GM23338 (cell line): ENCODE measurements around the gene CCDC43. TPM values are rescaled to one million over a fixed set of nuclear protein-coding genes. Genes with fewer than 3 reads are reported as not detected.
A peak's percentile ranks its signal among the peaks of the same experiment; 100 is the strongest.

Source experiments
- ATAC-seq: fragments of 200-7000 bp; cut with Tn5 transposase; 3 replicates; pipeline ENCODE4 v1.9.1; 2020
- DNase-seq: peaks from one replicate; pipeline ENCODE4 v3.0.0-alpha.2; 2015; ENCODE audit warnings: low spot score
- H2AFZ ChIP-seq: fragments of 200-600 bp; sonication (generic); 2 replicates; pipeline ENCODE4 v1.8.0; 2016; ENCODE audit warnings: antibody characterized with exemption, mild to moderate bottlenecking, moderate library complexity
- H3F3A ChIP-seq: fragments of 200-600 bp; sonication (generic); replicated peaks from 2 replicates; pipeline ENCODE4 v1.8.0; 2017; ENCODE audit warnings: antibody characterized with exemption, mixed run types, low read depth
- H3K27ac ChIP-seq: fragments of 200-600 bp; sonication (generic); 2 replicates; pipeline ENCODE4 v1.6.1; 2016; ENCODE audit warnings: low read depth
- H3K27me3 ChIP-seq: fragments of 200-600 bp; sonication (generic); 2 replicates; pipeline ENCODE4 v1.8.0; 2016; ENCODE audit warnings: mild to moderate bottlenecking, mixed run types, moderate library complexity; ENCODE audit not compliant: insufficient read depth
- H3K36me3 ChIP-seq: fragments of 200-600 bp; sonication (generic); 2 replicates; pipeline ENCODE4 v1.8.0; 2016; ENCODE audit warnings: mild to moderate bottlenecking; ENCODE audit not compliant: insufficient read depth
- H3K4me1 ChIP-seq: fragments of 200-600 bp; sonication (generic); 2 replicates; pipeline ENCODE4 v1.8.0; 2016; ENCODE audit warnings: mild to moderate bottlenecking, moderate library complexity; ENCODE audit not compliant: insufficient read depth
- H3K4me2 ChIP-seq: fragments of 200-600 bp; sonication (generic); 2 replicates; pipeline ENCODE4 v1.7.1; 2017; ENCODE audit warnings: mixed run types
- H3K4me3 ChIP-seq: fragments of 200-600 bp; sonication (generic); 2 replicates; pipeline ENCODE4 v1.6.1; 2016; ENCODE audit warnings: mixed run types
- H3K79me2 ChIP-seq: fragments of 200-600 bp; sonication (generic); replicated peaks from 2 replicates; pipeline ENCODE4 v1.8.0; 2017; ENCODE audit warnings: mild to moderate bottlenecking; ENCODE audit not compliant: insufficient read depth
- H3K9me2 ChIP-seq: fragments of 200-600 bp; sonication (generic); 2 replicates; pipeline ENCODE4 v1.8.0; 2017; ENCODE audit not compliant: insufficient read depth
- H4K20me1 ChIP-seq: fragments of 200-600 bp; sonication (generic); replicated peaks from 2 replicates; pipeline ENCODE4 v1.8.0; 2017; ENCODE audit warnings: mild to moderate bottlenecking; ENCODE audit not compliant: insufficient read depth
- H3K27ac Mint-ChIP-seq: 2 replicates; pipeline ENCODE4 v1.8.0; 2020; ENCODE audit warnings: inconsistent platforms, mild to moderate bottlenecking, moderate library complexity, mixed read lengths
- H3K27me3 Mint-ChIP-seq: 3 replicates; pipeline ENCODE4 v1.8.0; 2022; ENCODE audit warnings: low read depth, mild to moderate bottlenecking, moderate library complexity, mixed read lengths, inconsistent platforms; ENCODE audit not compliant: insufficient read depth, poor library complexity
- H3K36me3 Mint-ChIP-seq: 3 replicates; pipeline ENCODE4 v1.8.0; 2021; ENCODE audit warnings: low read depth, mild to moderate bottlenecking, inconsistent platforms, moderate library complexity, mixed read lengths
- H3K4me1 Mint-ChIP-seq: 3 replicates; pipeline ENCODE4 v1.8.0; 2020; ENCODE audit warnings: mild to moderate bottlenecking, inconsistent platforms, mixed read lengths
- H3K4me3 Mint-ChIP-seq: 3 replicates; pipeline ENCODE4 v1.8.0; 2021; ENCODE audit warnings: moderate library complexity, mild to moderate bottlenecking, inconsistent platforms, mixed read lengths
- H3K9me3 Mint-ChIP-seq: 3 replicates; pipeline ENCODE4 v1.8.0; 2020; ENCODE audit warnings: moderate library complexity, mild to moderate bottlenecking, inconsistent platforms, mixed read lengths
- CREB1 ChIP-seq: fragments of 250-450 bp; sonication (Bioruptor Pico); IDR thresholded peaks from 2 replicates; pipeline ENCODE4 v1.5.0; 2020; ENCODE audit warnings: low read depth, mild to moderate bottlenecking, moderate library complexity
- ETS1 ChIP-seq: IDR thresholded peaks from 2 replicates; pipeline ENCODE4 v1.6.1; 2016; ENCODE audit warnings: antibody characterized with exemption
- EZH2 ChIP-seq: fragments of 200-600 bp; sonication (generic); IDR thresholded peaks from one replicate; pipeline ENCODE4 v1.8.0; 2017; ENCODE audit warnings: antibody characterized with exemption, mild to moderate bottlenecking, low read depth; ENCODE audit not compliant: unreplicated experiment
- EZH2phosphoT487 ChIP-seq: fragments of 200-600 bp; sonication (generic); IDR thresholded peaks from one replicate; pipeline ENCODE4 v1.8.1; 2018; ENCODE audit warnings: antibody characterized with exemption; ENCODE audit not compliant: unreplicated experiment
- JUNB ChIP-seq: IDR thresholded peaks from one replicate; pipeline ENCODE4 v1.6.1; 2016; ENCODE audit warnings: antibody characterized with exemption; ENCODE audit not compliant: unreplicated experiment
- NANOG ChIP-seq: IDR thresholded peaks from 2 replicates; pipeline ENCODE4 v1.6.1; 2016; ENCODE audit warnings: antibody characterized with exemption, borderline replicate concordance
- POLR2AphosphoS5 ChIP-seq: IDR thresholded peaks from 2 replicates; pipeline ENCODE4 v1.6.1; 2016; ENCODE audit warnings: antibody characterized with exemption, low read depth
- REST ChIP-seq: IDR thresholded peaks from one replicate; pipeline ENCODE4 v1.6.1; 2018; ENCODE audit warnings: antibody characterized with exemption; ENCODE audit not compliant: unreplicated experiment
- STAT1 ChIP-seq: IDR thresholded peaks from one replicate; pipeline ENCODE4 v1.6.1; 2016; ENCODE audit warnings: antibody characterized with exemption; ENCODE audit not compliant: unreplicated experiment
- ZNF114 ChIP-seq: fragments of 250-450 bp; sonication (Bioruptor Pico); IDR thresholded peaks from 2 replicates; pipeline ENCODE4 v1.5.0; 2020; ENCODE audit warnings: mild to moderate bottlenecking, moderate library complexity
- ZNF331 ChIP-seq: fragments of 250-450 bp; sonication (Bioruptor Pico); IDR thresholded peaks from 2 replicates; pipeline ENCODE4 v1.5.0; 2020; ENCODE audit warnings: low read depth, mild to moderate bottlenecking, moderate library complexity
- long read RNA-seq: library from polyadenylated mRNA; unstranded; transcript quantifications from one replicate; pipeline ENCODE4 v2.0.0, GENCODE V29; 2020; ENCODE audit not compliant: unreplicated experiment
- polyA plus RNA-seq: library from polyadenylated mRNA; unstranded; fragments of >200 nt; fragmentation: Nextera tagmentation; extraction: Ambion mirVana; gene quantifications from 2 replicates; pipeline ENCODE4 v1.2.1, GENCODE V29; 2016
- total RNA-seq: library from RNA; depleted of rRNA; stranded (reverse); fragments of >200 nt; shearing (Covaris generic); gene quantifications from 2 replicates; pipeline ENCODE4 v1.2.3, GENCODE V29; 2014; rRNA removed
- TF ChIP-seq, protein P1 (sequence below), 2 experiments: fragments of 200-600 bp in 1 of 2; sonication (generic) in 1 of 2; conservative IDR thresholded peaks; 2 replicates each; pipeline versions ENCODE4 v1.5.1 to v1.6.1; 2016 to 2017; ENCODE audit warnings: antibody characterized with exemption in 2 of 2, low read depth in 2 of 2, mild to moderate bottlenecking in 2 of 2, moderate library complexity in 1 of 2

Gene CCDC43
- total RNA-seq (29.8 and 35.2 TPM in 2 replicates), polyA plus RNA-seq (44.5 and 55.3 TPM in 2 replicates)
- long read RNA-seq, transcript CCDC43-201 (5 exons, 2,082 nt), result major isoform, 15 of 20 reads
- long read RNA-seq, partial matches to known transcripts, result 0 of 20 reads
- long read RNA-seq, other reads (novel, unspliced or antisense), result 3 of 20 reads

DNA sequence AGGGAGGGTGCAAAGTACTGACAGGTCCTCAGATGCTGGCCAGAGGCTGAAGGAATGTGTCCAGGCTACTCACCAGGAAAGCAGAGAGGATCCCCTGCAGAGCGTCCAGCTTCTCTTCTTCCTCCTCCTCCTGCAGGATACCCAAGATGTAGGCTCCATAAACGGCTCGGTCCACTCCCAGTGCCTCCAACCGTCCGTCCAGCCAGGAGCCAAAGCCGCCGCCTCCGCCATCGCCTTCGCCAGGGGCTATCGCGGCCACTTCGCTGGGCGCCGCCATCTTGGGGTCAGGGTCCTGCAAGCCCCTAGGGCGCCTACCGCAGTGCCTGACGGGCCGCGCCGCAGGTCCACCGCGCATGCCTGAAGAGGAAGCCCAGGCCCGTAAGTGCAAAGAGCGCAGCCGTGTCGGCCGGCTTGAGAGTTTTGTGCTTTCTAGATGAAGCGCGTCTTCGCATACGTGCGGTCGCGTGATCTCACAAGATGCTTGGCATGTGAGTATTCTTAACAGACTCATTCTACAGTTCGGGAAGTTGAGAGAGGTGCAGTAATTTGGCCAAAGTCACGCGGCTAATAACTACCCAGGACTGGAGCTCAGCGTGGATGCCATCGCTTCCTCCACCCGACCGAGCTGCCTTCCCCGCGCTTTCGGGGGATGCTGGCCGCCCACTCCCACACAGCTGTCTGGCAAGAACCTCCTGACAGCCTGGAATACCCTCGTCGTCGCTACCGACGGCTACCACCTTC lies at the start of gene CCDC43:
Gene CCDC43, minus strand, starts transcription at position 300 of the 741 bp plus-strand sequence. Its CDS starts 23 bp downstream, at position 277.
- Mint-ChIP-seq H3K36me3 (no peaks in the 10 kb centered on the region; the same call in 2 of the 3 replicates), H3K27me3 (peaks cover 9% of the 10 kb centered on the region), H3K9me3 (no peaks in the 10 kb centered on the region), H3K4me1 (peaks cover 7% of the 10 kb centered on the region), H3K4me3 (peak within 1 kb of the TSS; percentile 98), H3K27ac (peak within 1 kb of the TSS; percentile 97)
- H2AFZ ChIP-seq, result peak within 1 kb of the TSS; percentile 78
- no peaks in the 10 kb centered on the region for H3K27me3 ChIP-seq
- H3K27ac ChIP-seq, result peak within 1 kb of the TSS; percentile 90
- TF ChIP-seq ETS1, result 0 out of 2 replicates have a peak, but pooled peaks have one; percentile 51
- TF ChIP-seq EZH2phosphoT487, result no peak
- TF ChIP-seq REST, result no peak
- TF ChIP-seq JUNB, result no peak
- TF ChIP-seq EZH2, result no peak
- TF ChIP-seq POLR2AphosphoS5, result peak; percentile 96
- TF ChIP-seq ZNF114 (CRISPR knock-in tag), result no peak
- peaks cover 3% of the 10 kb centered on the region; the same call in 1 of the 2 replicates for H3K4me1 ChIP-seq
- H3F3A ChIP-seq, result no peaks in the 10 kb centered on the region; the same call in 1 of the 2 replicates
- no peaks in the 10 kb centered on the region for H3K36me3 ChIP-seq
- peak within 1 kb of the TSS; percentile 97 for H3K4me3 ChIP-seq
- H3K4me2 ChIP-seq, result peak within 1 kb of the TSS; percentile 96
- ATAC-seq, result peak; percentile 99
- H3K79me2 ChIP-seq, result peaks cover 27% of the 10 kb centered on the region
- no peaks in the 10 kb centered on the region for H4K20me1 ChIP-seq
- peak; percentile 96 for DNase-seq
- no peaks in the 10 kb centered on the region for H3K9me2 ChIP-seq

DNA sequence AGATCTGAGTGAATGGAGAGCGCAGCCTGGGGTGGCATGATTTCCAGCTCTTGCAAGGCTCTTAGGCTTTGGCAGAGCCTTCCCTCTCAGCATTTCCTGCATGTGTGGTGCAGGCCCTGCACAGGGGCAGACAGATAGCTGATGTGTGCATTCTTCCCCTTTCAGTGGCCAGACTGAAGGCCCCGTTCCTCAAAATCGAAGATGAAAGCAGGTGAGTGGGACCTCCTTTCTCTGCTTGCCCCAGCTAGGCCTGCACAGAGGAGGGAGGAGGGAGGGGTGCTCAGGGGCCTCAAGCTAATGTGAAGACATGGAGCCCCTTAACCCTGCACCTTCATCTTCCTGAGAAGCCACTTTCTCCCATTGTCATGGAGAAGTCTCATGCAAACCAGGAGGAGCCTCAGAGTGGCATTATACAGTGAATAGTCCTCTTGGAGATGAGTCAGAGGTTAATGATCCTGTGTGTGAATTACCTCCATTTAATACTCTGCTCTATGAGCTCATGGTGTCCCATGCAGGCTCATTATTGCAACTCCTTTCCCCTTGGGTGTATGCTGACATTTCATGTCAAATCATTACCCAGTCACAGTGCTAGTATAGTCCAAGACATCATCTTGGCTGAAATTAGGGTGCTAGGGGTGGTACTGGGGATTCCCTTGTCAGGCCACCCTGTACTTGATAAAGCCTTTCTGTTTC lies 48.8 kb upstream of the CCDC43 start:
- Histone ChIP-seq H3K4me3 (no peak overlapping the region), H3K4me2 (no peak overlapping the region), H3K9me2 (no peaks in the 10 kb centered on the region), H3F3A (0 out of 2 replicates have a peak, but pooled peaks cover 9% of the 10 kb centered on the region), H2AFZ (no peak overlapping the region), H3K79me2 (no peaks in the 10 kb centered on the region), H3K4me1 (peaks cover 12% of the 10 kb centered on the region; the same call in 1 of the 2 replicates), H4K20me1 (no peaks in the 10 kb centered on the region; the same call in 1 of the 2 replicates), H3K36me3 (no peaks in the 10 kb centered on the region; the same call in 1 of the 2 replicates), H3K27ac (peak overlapping the region; percentile 59; the same call in 1 of the 2 replicates), H3K27me3 (no peaks in the 10 kb centered on the region)
- H3K27ac Mint-ChIP-seq, result no peak overlapping the region
- ATAC-seq (peak; percentile 46), DNase-seq (no peak)
- H3K36me3 Mint-ChIP-seq, result peaks cover 63% of the 10 kb centered on the region
- H3K4me1 Mint-ChIP-seq, result peaks cover 21% of the 10 kb centered on the region
- H3K9me3 Mint-ChIP-seq, result no peaks in the 10 kb centered on the region; the same call in 2 of the 3 replicates
- H3K4me3 Mint-ChIP-seq, result no peak overlapping the region
- H3K27me3 Mint-ChIP-seq, result peaks cover 10% of the 10 kb centered on the region
- TF ChIP-seq CREB1 (no peak), JUNB (no peak), ETS1 (no peak), EZH2 (no peak), NANOG (no peak), STAT1 (no peak), ZNF331 (CRISPR knock-in tag) (no peak)
- TF ChIP-seq, protein P1, sequence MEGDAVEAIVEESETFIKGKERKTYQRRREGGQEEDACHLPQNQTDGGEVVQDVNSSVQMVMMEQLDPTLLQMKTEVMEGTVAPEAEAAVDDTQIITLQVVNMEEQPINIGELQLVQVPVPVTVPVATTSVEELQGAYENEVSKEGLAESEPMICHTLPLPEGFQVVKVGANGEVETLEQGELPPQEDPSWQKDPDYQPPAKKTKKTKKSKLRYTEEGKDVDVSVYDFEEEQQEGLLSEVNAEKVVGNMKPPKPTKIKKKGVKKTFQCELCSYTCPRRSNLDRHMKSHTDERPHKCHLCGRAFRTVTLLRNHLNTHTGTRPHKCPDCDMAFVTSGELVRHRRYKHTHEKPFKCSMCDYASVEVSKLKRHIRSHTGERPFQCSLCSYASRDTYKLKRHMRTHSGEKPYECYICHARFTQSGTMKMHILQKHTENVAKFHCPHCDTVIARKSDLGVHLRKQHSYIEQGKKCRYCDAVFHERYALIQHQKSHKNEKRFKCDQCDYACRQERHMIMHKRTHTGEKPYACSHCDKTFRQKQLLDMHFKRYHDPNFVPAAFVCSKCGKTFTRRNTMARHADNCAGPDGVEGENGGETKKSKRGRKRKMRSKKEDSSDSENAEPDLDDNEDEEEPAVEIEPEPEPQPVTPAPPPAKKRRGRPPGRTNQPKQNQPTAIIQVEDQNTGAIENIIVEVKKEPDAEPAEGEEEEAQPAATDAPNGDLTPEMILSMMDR (conservative IDR thresholded peaks at IDR 0.05; ENCODE audit: low read depth in 2 of 2), result no peak
